ENCODE data around the gene BIRC5.
A peak's percentile ranks its signal among the peaks of the same experiment; 100 is the strongest.

BIRC5 gene

DNA sequence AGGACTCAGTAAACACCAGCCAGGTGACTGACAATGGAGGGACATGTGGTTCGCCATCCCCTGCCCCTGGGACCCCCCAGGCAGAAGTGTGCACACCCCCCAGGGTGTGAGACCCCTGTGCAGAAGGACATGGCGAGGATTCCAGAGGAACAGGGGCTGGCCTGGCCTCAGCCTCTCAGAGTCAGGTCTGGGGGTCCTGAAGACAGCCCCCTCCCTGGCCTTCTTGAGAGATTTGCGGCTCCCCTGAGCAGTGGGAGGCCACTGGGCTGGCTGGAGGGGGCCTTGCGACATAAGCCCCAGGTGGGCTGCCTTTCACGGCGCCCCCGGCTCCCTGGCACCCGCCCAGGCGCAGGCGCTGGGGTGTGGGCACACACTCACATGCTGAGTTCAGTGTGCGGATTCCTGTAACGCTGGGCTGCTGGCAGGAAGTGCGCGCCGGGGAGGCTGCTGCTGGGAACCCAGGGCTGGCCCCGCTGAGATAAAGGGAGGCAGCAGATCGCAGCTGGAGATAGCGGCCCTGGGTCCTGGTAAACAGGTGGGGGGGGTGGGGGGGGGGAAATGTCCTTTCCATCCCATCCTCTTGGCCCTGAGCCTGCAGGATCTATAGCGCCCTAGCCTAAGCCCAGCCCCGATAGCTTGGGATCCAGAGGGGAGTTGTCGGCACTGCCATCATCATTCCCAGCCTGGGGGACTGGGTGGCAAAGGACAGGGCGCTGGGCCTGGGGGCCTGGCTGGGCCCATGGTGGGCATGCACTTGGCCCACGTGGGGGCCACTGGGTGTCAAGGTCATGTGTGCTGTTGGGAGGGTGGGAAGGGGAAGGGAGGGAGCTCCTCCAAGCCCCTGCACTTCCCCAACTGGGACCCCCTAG, 44.5 kb downstream of the BIRC5 start:
- DNase-seq (ENCODE audit: low read depth), result peak; percentile 53
- H3K4me3 ChIP-seq (replicated peaks; ENCODE audit: low read depth, low read length), result no peak overlapping the region
- TF ChIP-seq CTCF (IDR thresholded peaks at IDR 0.05; ENCODE audit: low read length, missing control alignments), result no peak

DNA sequence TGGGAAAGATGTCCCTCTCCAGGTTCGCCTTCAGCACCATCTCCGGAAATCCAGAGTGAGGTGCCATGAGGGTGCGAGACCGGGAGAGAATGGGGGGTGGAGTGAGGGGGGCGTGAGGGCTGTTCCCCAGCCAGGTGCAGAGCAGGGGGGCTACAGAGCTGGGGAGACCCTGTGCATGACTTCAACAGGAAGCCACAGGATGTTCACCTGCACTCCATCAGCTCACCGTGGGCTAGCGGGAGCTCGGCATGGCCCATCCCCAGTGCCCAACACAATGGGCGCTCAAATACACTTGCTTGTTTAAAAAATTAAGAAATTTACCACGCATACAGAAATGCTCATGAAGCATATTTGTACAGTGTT, 45.1 kb downstream of the BIRC5 start:
- no peak for DNase-seq (ENCODE audit: low read depth)
- TF ChIP-seq CTCF (IDR thresholded peaks at IDR 0.05; ENCODE audit: low read length, missing control alignments), result no peak
- H3K4me3 ChIP-seq (replicated peaks; ENCODE audit: low read depth, low read length), result no peak overlapping the region

GRCh38 chr17:78263063-78263735, 49.1 kb downstream of the BIRC5 start:
- no peak overlapping the region for H3K4me3 ChIP-seq (replicated peaks; ENCODE audit: low read depth, low read length)
- DNase-seq (ENCODE audit: low read depth), result no peak

GRCh38 chr17:78263736-78264340, 49.8 kb downstream of the BIRC5 start:
- DNase-seq (ENCODE audit: low read depth), result no peak
- no peak overlapping the region for H3K4me3 ChIP-seq (replicated peaks; ENCODE audit: low read depth, low read length)
- TF ChIP-seq CTCF (IDR thresholded peaks at IDR 0.05; ENCODE audit: low read length, missing control alignments), result no peak

More at GRCh38 chr17:78263063-78263735, 49.1 kb downstream of the BIRC5 start:
- no peak for TF ChIP-seq CTCF (IDR thresholded peaks at IDR 0.05; ENCODE audit: low read length, missing control alignments)

DNA sequence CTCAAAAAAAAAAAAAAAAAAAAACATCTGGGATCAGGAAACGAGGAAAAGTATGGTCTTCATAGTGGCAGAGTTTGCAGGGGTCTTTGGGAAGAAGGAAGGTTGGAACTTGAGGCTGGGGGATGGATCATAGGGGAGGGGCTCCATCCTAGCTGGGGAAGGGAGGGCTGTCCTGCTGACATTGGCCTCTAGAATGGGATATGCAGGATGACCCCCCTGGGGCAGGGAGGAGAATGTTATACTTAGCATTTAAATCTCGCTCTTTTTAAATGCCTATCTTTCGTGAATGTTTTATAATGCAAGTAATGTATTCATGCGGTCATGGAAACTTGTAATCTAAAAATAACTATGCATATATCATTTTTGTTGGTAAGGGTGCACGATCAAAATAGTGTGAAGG, 50.5 kb downstream of the BIRC5 start:
- DNase-seq (ENCODE audit: low read depth), result no peak
- H3K4me3 ChIP-seq (replicated peaks; ENCODE audit: low read depth, low read length), result no peak overlapping the region
- TF ChIP-seq CTCF (IDR thresholded peaks at IDR 0.05; ENCODE audit: low read length, missing control alignments), result no peak

- DNase-seq (ENCODE audit: low read depth), result no peak
- H3K4me3 ChIP-seq (replicated peaks; ENCODE audit: low read depth, low read length), result no peak overlapping the region
- TF ChIP-seq CTCF (IDR thresholded peaks at IDR 0.05; ENCODE audit: low read length, missing control alignments), result no peak
Observed at GRCh38 chr17:78265121-78265520, 51.1 kb downstream of the BIRC5 start.
